ENCODE data around the gene LST1.
A peak's percentile ranks its signal among the peaks of the same experiment; 100 is the strongest.

Gene LST1

DNA sequence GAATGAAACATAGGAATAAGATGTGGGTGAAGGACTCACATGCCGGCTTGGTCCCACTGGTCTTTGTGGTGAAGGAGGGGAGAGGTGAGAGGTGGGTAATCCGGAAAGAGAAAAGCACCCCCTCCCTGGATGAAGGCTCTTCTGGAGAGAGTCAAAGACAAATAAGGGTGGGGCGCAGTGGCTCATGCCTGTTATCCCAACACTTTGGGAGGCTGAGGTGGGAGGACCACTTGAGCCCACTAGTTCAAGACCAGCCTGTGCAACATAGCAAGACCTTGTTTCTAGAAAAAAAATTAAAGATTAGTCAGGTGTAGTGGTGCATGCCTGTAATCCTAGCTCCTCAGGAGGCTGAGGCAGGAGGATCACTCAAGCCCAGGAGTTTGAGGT lies 7.0 kb upstream of the LST1 start:
- H3K79me2 ChIP-seq (ENCODE audit: control insufficient read depth, insufficient read depth, low read length, poor library complexity), result peaks cover 6% of the 10 kb centered on the region
- peaks cover 45% of the 10 kb centered on the region for H3K79me1 ChIP-seq (ENCODE audit: low read length)
- peaks cover 53 to 60% of the 10 kb centered on the region in 2 experiments for H3K4me1 ChIP-seq (ENCODE audit: control insufficient read depth in 1 of 2, insufficient read depth in 2 of 2, low read length in 2 of 2)
- peak overlapping the region; percentile 68 for H2BK5ac ChIP-seq (ENCODE audit: low read depth, low read length, poor library complexity)
- H3K9me3 ChIP-seq (ENCODE audit: insufficient read depth, low read depth, low read length), result no peaks in the 10 kb centered on the region
- H2BK12ac ChIP-seq (ENCODE audit: low read length), result peak overlapping the region; percentile 60
- H3K18ac ChIP-seq (ENCODE audit: low read length), result no peak overlapping the region
- H2BK120ac ChIP-seq (ENCODE audit: insufficient read depth, low read length, poor library complexity), result peak overlapping the region; percentile 44
- no peak overlapping the region for H4K12ac ChIP-seq (ENCODE audit: low read depth, low read length)
- H3K36me3 ChIP-seq (ENCODE audit: control insufficient read depth in 1 of 2, insufficient read depth in 2 of 2, low read length in 2 of 2), result no peaks in the 10 kb centered on the region
- H3K14ac ChIP-seq (ENCODE audit: low read length), result peak overlapping the region; percentile 20
- H3K9ac ChIP-seq (ENCODE audit: low read length), result no peak overlapping the region
- peak overlapping the region; percentile 23 for H4K91ac ChIP-seq (ENCODE audit: low read depth, low read length)
- H3K4ac ChIP-seq (ENCODE audit: low read depth, low read length), result no peak overlapping the region
- peak overlapping the region; percentile 14 for H2AK5ac ChIP-seq (ENCODE audit: low read length)
- H3K23ac ChIP-seq (ENCODE audit: low read length), result no peak overlapping the region
- DNase-seq, result no peak
- H4K8ac ChIP-seq (ENCODE audit: low read depth, low read length), result no peak overlapping the region
- peak overlapping the region; percentile 66 for H3K27ac ChIP-seq (ENCODE audit: low read depth, low read length)
- WGBS (ENCODE audit: extremely low coverage, insufficient coverage, insufficient read length), result no CpG with 5 or more reads among the region's 3 CpGs
- no peak overlapping the region for H3K4me3 ChIP-seq (ENCODE audit: low read depth, low read length)
- no peak overlapping the region for H2AFZ ChIP-seq (ENCODE audit: insufficient read depth, low read length, poor library complexity)
- H3K4me2 ChIP-seq (ENCODE audit: low read length), result no peak overlapping the region
- no peaks in the 10 kb centered on the region for H3K27me3 ChIP-seq (ENCODE audit: insufficient read depth, low read length)

DNA sequence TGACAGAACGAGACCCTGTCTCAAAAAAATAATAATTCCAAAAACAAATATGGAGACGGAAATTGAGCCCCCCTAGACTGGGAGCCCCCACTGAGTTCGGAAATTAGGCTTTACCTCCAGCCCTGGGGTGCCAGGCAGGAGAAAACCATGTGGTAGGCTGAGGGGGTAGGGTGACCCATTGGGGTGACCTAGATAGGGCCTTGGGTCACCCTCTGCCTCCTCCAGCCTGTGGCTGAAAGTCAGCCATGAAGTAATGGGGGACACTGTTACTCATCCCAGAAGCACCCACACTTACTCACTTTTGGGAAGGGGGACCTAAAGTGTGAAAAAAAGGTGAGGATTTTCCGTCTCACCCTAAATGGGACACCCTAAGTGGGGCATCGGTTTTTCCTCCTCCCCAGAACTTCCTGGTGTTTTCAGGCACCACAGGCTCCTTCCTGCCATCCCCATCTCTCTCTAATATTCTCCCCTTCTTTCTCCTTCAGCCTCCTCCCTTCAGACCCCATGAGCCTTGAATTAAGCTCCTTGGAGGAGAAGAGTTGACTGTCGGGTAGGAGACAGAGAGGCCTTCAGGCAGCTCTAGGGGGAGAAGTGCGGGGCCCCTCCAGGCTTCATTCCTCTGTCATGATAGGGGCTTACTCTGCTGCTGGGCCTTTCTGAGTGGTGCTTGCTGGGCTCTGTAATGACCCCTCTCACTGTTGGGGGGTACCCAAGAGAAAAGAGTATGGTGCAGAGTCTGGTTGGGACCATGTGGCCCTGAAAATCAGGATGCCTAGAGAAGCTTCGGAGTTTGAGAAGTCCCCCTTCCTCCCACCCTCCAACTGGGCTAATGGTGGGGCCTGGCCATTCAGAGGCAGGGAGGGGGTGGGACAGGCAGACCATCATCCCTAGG lies 6.3 kb upstream of the LST1 start:
- DNase-seq, result no peak
- H3K4me2 ChIP-seq (ENCODE audit: low read length), result peak overlapping the region; percentile 63
- H3K9me3 ChIP-seq (ENCODE audit: insufficient read depth, low read depth, low read length), result no peaks in the 10 kb centered on the region
- no peak overlapping the region for H3K14ac ChIP-seq (ENCODE audit: low read length)
- H2BK120ac ChIP-seq (ENCODE audit: insufficient read depth, low read length, poor library complexity), result no peak overlapping the region
- H3K4ac ChIP-seq (ENCODE audit: low read depth, low read length), result no peak overlapping the region
- H3K27ac ChIP-seq (ENCODE audit: low read depth, low read length), result no peak overlapping the region
- peak overlapping the region; percentile 31 for H4K91ac ChIP-seq (ENCODE audit: low read depth, low read length)
- no peak overlapping the region for H2BK5ac ChIP-seq (ENCODE audit: low read depth, low read length, poor library complexity)
- peaks cover 47 to 53% of the 10 kb centered on the region in 2 experiments for H3K4me1 ChIP-seq (ENCODE audit: control insufficient read depth in 1 of 2, insufficient read depth in 2 of 2, low read length in 2 of 2)
- peaks cover 39% of the 10 kb centered on the region for H3K79me1 ChIP-seq (ENCODE audit: low read length)
- no CpG with 5 or more reads among the region's 8 CpGs for WGBS (ENCODE audit: extremely low coverage, insufficient coverage, insufficient read length)
- no peaks in the 10 kb centered on the region for H3K27me3 ChIP-seq (ENCODE audit: insufficient read depth, low read length)
- H2AK5ac ChIP-seq (ENCODE audit: low read length), result peak overlapping the region; percentile 3
- H4K8ac ChIP-seq (ENCODE audit: low read depth, low read length), result no peak overlapping the region
- H3K18ac ChIP-seq (ENCODE audit: low read length), result no peak overlapping the region
- H3K36me3 ChIP-seq (ENCODE audit: control insufficient read depth in 1 of 2, insufficient read depth in 2 of 2, low read length in 2 of 2), result no peaks in the 10 kb centered on the region
- peaks cover 6% of the 10 kb centered on the region for H3K79me2 ChIP-seq (ENCODE audit: control insufficient read depth, insufficient read depth, low read length, poor library complexity)
- H4K12ac ChIP-seq (ENCODE audit: low read depth, low read length), result no peak overlapping the region
- no peak overlapping the region for H3K23ac ChIP-seq (ENCODE audit: low read length)
- no peak overlapping the region for H3K9ac ChIP-seq (ENCODE audit: low read length)
- no peak overlapping the region for H3K4me3 ChIP-seq (ENCODE audit: low read depth, low read length)
- no peak overlapping the region for H2AFZ ChIP-seq (ENCODE audit: insufficient read depth, low read length, poor library complexity)
- H2BK12ac ChIP-seq (ENCODE audit: low read length), result peak overlapping the region; percentile 94

DNA sequence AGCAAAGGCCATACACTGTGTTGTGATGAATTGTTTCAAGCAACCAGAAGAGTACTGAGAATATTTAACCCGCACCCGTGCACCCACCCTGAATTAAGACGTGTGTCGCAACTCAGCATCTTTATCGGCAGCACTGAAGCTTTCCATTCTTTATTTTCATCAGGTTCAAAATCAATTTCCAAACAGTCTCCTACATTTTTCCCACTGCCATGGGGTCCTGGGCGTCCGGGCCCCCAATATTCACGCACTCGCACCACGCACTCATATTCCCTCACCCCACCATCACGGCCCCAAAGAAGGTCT lies 5.7 kb upstream of the LST1 start:
- Histone ChIP-seq H3K27ac (ENCODE audit: low read depth, low read length) (no peak overlapping the region), H3K9me3 (ENCODE audit: insufficient read depth, low read depth, low read length) (no peaks in the 10 kb centered on the region), H2AFZ (ENCODE audit: insufficient read depth, low read length, poor library complexity) (peak overlapping the region; percentile 75), H3K36me3 (ENCODE audit: control insufficient read depth in 1 of 2, insufficient read depth in 2 of 2, low read length in 2 of 2) (no peaks in the 10 kb centered on the region), H2BK120ac (ENCODE audit: insufficient read depth, low read length, poor library complexity) (peak overlapping the region; percentile 88), H4K91ac (ENCODE audit: low read depth, low read length) (peak overlapping the region; percentile 87), H3K9ac (ENCODE audit: low read length) (no peak overlapping the region), H3K4me2 (ENCODE audit: low read length) (peak overlapping the region; percentile 63), H3K27me3 (ENCODE audit: insufficient read depth, low read length) (no peaks in the 10 kb centered on the region), H2AK5ac (ENCODE audit: low read length) (peak overlapping the region; percentile 77), H3K4me3 (ENCODE audit: low read depth, low read length) (peak overlapping the region; percentile 57), H3K4me1 (ENCODE audit: control insufficient read depth in 1 of 2, insufficient read depth in 2 of 2, low read length in 2 of 2) (peaks cover 41 to 48% of the 10 kb centered on the region in 2 experiments), H2BK5ac (ENCODE audit: low read depth, low read length, poor library complexity) (peak overlapping the region; percentile 13), H4K12ac (ENCODE audit: low read depth, low read length) (peak overlapping the region; percentile 73), H3K4ac (ENCODE audit: low read depth, low read length) (peak overlapping the region; percentile 62), H4K8ac (ENCODE audit: low read depth, low read length) (peak overlapping the region; percentile 90), H3K18ac (ENCODE audit: low read length) (peak overlapping the region; percentile 86), H3K14ac (ENCODE audit: low read length) (peak overlapping the region; percentile 83), H3K79me2 (ENCODE audit: control insufficient read depth, insufficient read depth, low read length, poor library complexity) (peaks cover 6% of the 10 kb centered on the region), H3K23ac (ENCODE audit: low read length) (no peak overlapping the region), H3K79me1 (ENCODE audit: low read length) (peaks cover 34% of the 10 kb centered on the region), H2BK12ac (ENCODE audit: low read length) (peak overlapping the region; percentile 94)
- WGBS (ENCODE audit: extremely low coverage, insufficient coverage, insufficient read length), result no CpG with 5 or more reads among the region's 11 CpGs
- DNase-seq, result no peak

GRCh38 chr6:31580807-31581433 lies 5.2 kb upstream of the LST1 start:
- Histone ChIP-seq H3K27me3 (ENCODE audit: insufficient read depth, low read length) (no peaks in the 10 kb centered on the region), H3K4me2 (ENCODE audit: low read length) (peak overlapping the region; percentile 63), H2AFZ (ENCODE audit: insufficient read depth, low read length, poor library complexity) (peak overlapping the region; percentile 93), H3K23ac (ENCODE audit: low read length) (no peak overlapping the region), H2AK5ac (ENCODE audit: low read length) (peak overlapping the region; percentile 77), H3K36me3 (ENCODE audit: control insufficient read depth in 1 of 2, insufficient read depth in 2 of 2, low read length in 2 of 2) (no peaks in the 10 kb centered on the region), H2BK12ac (ENCODE audit: low read length) (peak overlapping the region; percentile 94), H2BK120ac (ENCODE audit: insufficient read depth, low read length, poor library complexity) (peak overlapping the region; percentile 88), H4K8ac (ENCODE audit: low read depth, low read length) (peak overlapping the region; percentile 95), H3K14ac (ENCODE audit: low read length) (peak overlapping the region; percentile 83), H4K12ac (ENCODE audit: low read depth, low read length) (peak overlapping the region; percentile 73), H3K4ac (ENCODE audit: low read depth, low read length) (peak overlapping the region; percentile 62), H3K18ac (ENCODE audit: low read length) (peak overlapping the region; percentile 86), H4K91ac (ENCODE audit: low read depth, low read length) (peak overlapping the region; percentile 87), H3K4me3 (ENCODE audit: low read depth, low read length) (peak overlapping the region; percentile 77), H3K27ac (ENCODE audit: low read depth, low read length) (peak overlapping the region; percentile 15), H3K9me3 (ENCODE audit: insufficient read depth, low read depth, low read length) (no peaks in the 10 kb centered on the region), H3K4me1 (ENCODE audit: control insufficient read depth in 1 of 2, insufficient read depth in 2 of 2, low read length in 2 of 2) (peaks cover 36 to 42% of the 10 kb centered on the region in 2 experiments), H2BK5ac (ENCODE audit: low read depth, low read length, poor library complexity) (peak overlapping the region; percentile 29), H3K79me1 (ENCODE audit: low read length) (peaks cover 30% of the 10 kb centered on the region), H3K79me2 (ENCODE audit: control insufficient read depth, insufficient read depth, low read length, poor library complexity) (peaks cover 6% of the 10 kb centered on the region), H3K9ac (ENCODE audit: low read length) (peak overlapping the region; percentile 70)
- no CpG with 5 or more reads among the region's 62 CpGs for WGBS (ENCODE audit: extremely low coverage, insufficient coverage, insufficient read length)
- peak; percentile 57 to 76 for DNase-seq
